Brain microvascular endothelial cell (primary cell): ENCODE measurements around the gene PRSS1.
"Not testable (repeated sequence)": the region's sequence is repeated elsewhere in the genome, so short reads cannot be mapped to it uniquely, and the experiment has no call there.

ENCODE experiments used
- DNase-seq: peaks from one replicate; pipeline ENCODE4 v3.0.0-alpha.2; 2020
- H3K27ac ChIP-seq: fragments of 250-450 bp; sonication (Bioruptor Pico); 2 replicates; pipeline ENCODE4 v1.5.1; 2020; ENCODE audit warnings: mild to moderate bottlenecking, moderate library complexity
- H3K27me3 ChIP-seq: fragments of 250-450 bp; sonication (Bioruptor Pico); replicated peaks from 2 replicates; pipeline ENCODE4 v1.5.1; 2020; ENCODE audit warnings: mild to moderate bottlenecking
- H3K36me3 ChIP-seq: fragments of 250-450 bp; sonication (Bioruptor Pico); replicated peaks from 2 replicates; pipeline ENCODE4 v1.5.1; 2020; ENCODE audit warnings: mild to moderate bottlenecking
- H3K4me3 ChIP-seq: 2 replicates; pipeline ENCODE4 v1.5.1; 2011; ENCODE audit warnings: low read depth, mild to moderate bottlenecking, control low read depth, low read length, moderate library complexity
- in situ Hi-C: cut with HindIII; loops from 2 replicates; pipeline ENCODE4 v1.10.0; 2017; ENCODE audit warnings: low sequenced_read_pairs, low pct_ligation_motif_present
- TF ChIP-seq, protein P1 (sequence below): IDR thresholded peaks from 2 replicates; pipeline ENCODE4 v1.5.1; 2011; ENCODE audit warnings: low read depth, mild to moderate bottlenecking, moderate library complexity, low read length, control low read depth, inconsistent platforms; ENCODE audit errors: missing control alignments

The PRSS1 gene

DNA sequence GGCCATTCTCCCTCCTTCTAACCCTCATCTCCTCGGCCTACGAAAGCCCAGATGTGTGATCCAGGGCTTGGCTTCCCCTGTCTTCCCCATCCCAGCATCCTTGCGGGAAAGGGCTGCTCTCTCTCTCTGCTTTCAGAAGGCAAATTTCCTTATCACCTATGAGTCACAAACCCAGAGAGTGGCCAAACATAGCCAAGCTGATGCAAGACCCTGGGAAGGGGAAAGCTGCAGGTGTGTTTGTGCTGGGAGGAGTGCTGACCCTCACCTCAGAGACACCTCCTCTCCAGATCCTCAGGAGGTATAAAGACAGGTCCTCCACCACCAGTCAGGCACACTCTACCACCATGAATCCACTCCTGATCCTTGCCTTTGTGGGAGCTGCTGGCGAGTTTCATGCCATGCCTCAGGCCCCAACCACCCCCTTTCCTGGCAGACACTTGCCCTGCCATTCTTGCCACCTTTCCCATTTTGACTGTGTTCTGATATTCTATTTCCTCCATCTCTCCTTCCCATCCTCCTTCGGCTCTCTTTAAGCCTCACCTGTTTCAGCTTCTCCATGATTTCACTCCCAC, 10.9 kb downstream of the PRSS1 start:
- Histone ChIP-seq H3K36me3 (no peaks in the 10 kb centered on the region), H3K4me3 (no peak overlapping the region), H3K27me3 (peaks cover 3% of the 10 kb centered on the region), H3K27ac (no peak overlapping the region)
- in situ Hi-C loops = no loop called here
- TF ChIP-seq, protein P1, sequence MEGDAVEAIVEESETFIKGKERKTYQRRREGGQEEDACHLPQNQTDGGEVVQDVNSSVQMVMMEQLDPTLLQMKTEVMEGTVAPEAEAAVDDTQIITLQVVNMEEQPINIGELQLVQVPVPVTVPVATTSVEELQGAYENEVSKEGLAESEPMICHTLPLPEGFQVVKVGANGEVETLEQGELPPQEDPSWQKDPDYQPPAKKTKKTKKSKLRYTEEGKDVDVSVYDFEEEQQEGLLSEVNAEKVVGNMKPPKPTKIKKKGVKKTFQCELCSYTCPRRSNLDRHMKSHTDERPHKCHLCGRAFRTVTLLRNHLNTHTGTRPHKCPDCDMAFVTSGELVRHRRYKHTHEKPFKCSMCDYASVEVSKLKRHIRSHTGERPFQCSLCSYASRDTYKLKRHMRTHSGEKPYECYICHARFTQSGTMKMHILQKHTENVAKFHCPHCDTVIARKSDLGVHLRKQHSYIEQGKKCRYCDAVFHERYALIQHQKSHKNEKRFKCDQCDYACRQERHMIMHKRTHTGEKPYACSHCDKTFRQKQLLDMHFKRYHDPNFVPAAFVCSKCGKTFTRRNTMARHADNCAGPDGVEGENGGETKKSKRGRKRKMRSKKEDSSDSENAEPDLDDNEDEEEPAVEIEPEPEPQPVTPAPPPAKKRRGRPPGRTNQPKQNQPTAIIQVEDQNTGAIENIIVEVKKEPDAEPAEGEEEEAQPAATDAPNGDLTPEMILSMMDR = no peak
- peak; percentile 8 for DNase-seq

- H3K4me3 ChIP-seq, H3K27ac ChIP-seq, DNase-seq, H3K27me3 ChIP-seq, in situ Hi-C loops, H3K36me3 ChIP-seq: not testable (repeated sequence)
Measured at GRCh38 chr7:142761606-142762005, 12.3 kb downstream of the PRSS1 start.

DNA sequence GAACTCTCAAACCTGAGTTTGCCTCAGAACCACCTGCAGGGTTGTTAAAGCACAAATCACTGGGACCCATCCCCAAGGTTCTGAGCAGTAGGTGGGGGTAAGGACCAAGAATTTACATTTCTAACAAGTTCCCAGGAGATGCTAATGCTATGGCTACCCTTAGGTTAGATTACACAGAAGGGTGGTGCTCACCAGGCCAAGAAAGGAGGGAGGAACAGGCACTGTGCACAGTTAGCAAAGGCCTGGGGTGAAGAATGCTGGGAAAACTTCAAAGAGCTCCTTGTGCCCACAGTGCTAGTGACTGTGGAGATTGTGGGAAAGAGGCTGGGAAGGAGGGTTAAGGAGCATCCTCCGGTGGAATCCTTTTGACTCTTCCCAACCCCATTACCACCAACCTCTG, 12.8 kb downstream of the PRSS1 start:
- Histone ChIP-seq H3K4me3 (no peak overlapping the region), H3K27ac (no peak overlapping the region), H3K36me3 (no peaks in the 10 kb centered on the region), H3K27me3 (peaks cover 3% of the 10 kb centered on the region)
- no peak for DNase-seq
- in situ Hi-C loops = no loop called here
- TF ChIP-seq, protein P1 = no peak

- Histone ChIP-seq H3K27ac (no peak overlapping the region), H3K27me3 (peaks cover 2% of the 10 kb centered on the region), H3K36me3 (no peaks in the 10 kb centered on the region), H3K4me3 (no peak overlapping the region)
- TF ChIP-seq, protein P1 = no peak
- in situ Hi-C loops = no loop called here
- no peak for DNase-seq
Measured at GRCh38 chr7:142767451-142767850, 18.2 kb downstream of the PRSS1 start.

GRCh38 chr7:142767861-142768260, 18.6 kb downstream of the PRSS1 start:
- in situ Hi-C loops = no loop called here
- TF ChIP-seq, protein P1 = no peak
- no peaks in the 10 kb centered on the region for H3K36me3 ChIP-seq
- no peak overlapping the region for H3K27ac ChIP-seq
- H3K4me3 ChIP-seq = no peak overlapping the region
- no peak for DNase-seq
- H3K27me3 ChIP-seq = peaks cover 2% of the 10 kb centered on the region

GRCh38 chr7:142768885-142769284, 19.6 kb downstream of the PRSS1 start:
- H3K27ac ChIP-seq, H3K27me3 ChIP-seq, H3K36me3 ChIP-seq, H3K4me3 ChIP-seq, DNase-seq, in situ Hi-C loops: not testable (repeated sequence)

DNA sequence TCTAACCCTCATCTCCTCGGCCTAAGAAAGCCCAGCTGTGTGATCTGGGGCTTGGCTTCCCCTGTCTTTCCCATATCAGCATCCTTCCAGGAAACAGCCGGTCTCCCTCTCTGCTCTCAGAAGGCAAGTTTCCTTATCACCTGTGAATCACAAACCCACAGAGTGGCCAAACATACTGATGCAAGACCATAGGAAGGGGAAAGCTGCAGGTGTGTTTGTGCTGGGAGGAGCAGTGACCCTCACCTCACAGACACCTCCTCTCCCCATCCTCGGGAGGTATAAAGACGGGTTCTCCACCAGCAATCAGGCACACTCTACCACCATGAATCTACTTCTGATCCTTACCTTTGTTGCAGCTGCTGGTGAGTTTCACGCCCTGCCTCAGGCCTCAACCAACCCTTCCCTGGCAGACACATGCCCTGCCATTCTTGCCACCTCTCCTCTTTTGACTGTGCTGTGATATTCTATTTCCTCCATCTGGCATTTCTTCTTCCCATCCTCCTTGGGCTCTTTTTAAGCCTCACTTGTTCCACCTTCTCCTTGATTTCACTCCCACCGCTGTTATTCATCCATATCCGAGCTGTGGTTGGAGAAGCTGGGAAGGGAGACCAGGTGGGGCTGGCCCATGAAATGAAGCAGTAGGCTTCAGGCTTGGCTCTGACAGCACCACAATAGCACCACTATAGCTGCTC, 21.5 kb downstream of the PRSS1 start, which contains the start of gene PRSS2:
PRSS2 (plus strand) TSS at position 310 of the 692 bp plus-strand sequence; CDS start at position 323, 13 bp downstream.
- in situ Hi-C loops = no loop called here
- H3K36me3 ChIP-seq = no peaks in the 10 kb centered on the region
- TF ChIP-seq, protein P1 = no peak

More for the DNA sequence above, 21.5 kb downstream of the PRSS1 start, which contains the start of gene PRSS2:
- no peak within 1 kb of the TSS for H3K4me3 ChIP-seq
- no peak for DNase-seq
- peaks cover 2% of the 10 kb centered on the region for H3K27me3 ChIP-seq
- no peak within 1 kb of the TSS for H3K27ac ChIP-seq
